Ovary (tissue), 9 donors: ENCODE data around the gene TSHZ3. TPM values are rescaled to one million over a fixed set of nuclear protein-coding genes. Genes with fewer than 3 reads are reported as not detected.

Source experiments
- DNase-seq, 5 donors: peaks; one replicate each; pipeline ENCODE4 v3.0.0-alpha.2; 2019 to 2020
- H3K27ac ChIP-seq, 2 donors: fragments of 200-600 bp; one replicate each; pipeline versions ENCODE4 v1.5.1 to v1.8.0; 2019 to 2022
- H3K27me3 ChIP-seq: fragments of 200-600 bp; one replicate; pipeline ENCODE4 v1.8.0; 2022
- H3K36me3 ChIP-seq: fragments of 200-600 bp; sonication (generic); one replicate; pipeline ENCODE4 v1.5.1; 2019
- H3K4me1 ChIP-seq: one replicate; pipeline ENCODE4 v1.8.1; 2013; ENCODE audit warnings: mild to moderate bottlenecking, moderate library complexity; ENCODE audit not compliant: insufficient read depth
- H3K4me3 ChIP-seq: fragments of 200-600 bp; sonication (generic); one replicate; pipeline ENCODE4 v1.5.1; 2017
- H3K9me3 ChIP-seq, 2 donors: fragments of 200-600 bp in 1 of 2; sonication (generic) in 1 of 2; one replicate each; pipeline versions ENCODE4 v1.5.1 to v1.8.1; 2013 to 2019; ENCODE audit warnings: mild to moderate bottlenecking in 1 of 2, moderate library complexity in 1 of 2
- CTCF ChIP-seq, 3 donors: fragments of 450-650 bp in 2 of 3; fragments of 200-600 bp in 1 of 3; IDR thresholded peaks; one replicate each; pipeline versions ENCODE4 v1.5.1 to v1.8.0; 2016 to 2022; ENCODE audit warnings: antibody characterized with exemption in 3 of 3, mild to moderate bottlenecking in 1 of 3
- EP300 ChIP-seq: sonication (generic); formaldehyde crosslinking; IDR thresholded peaks from one replicate; pipeline ENCODE4 v1.6.1; 2017; ENCODE audit warnings: antibody characterized with exemption
- POLR2A ChIP-seq: fragments of 450-650 bp; IDR thresholded peaks from one replicate; pipeline ENCODE4 v1.6.1; 2017; ENCODE audit warnings: antibody characterized with exemption, mild to moderate bottlenecking, moderate library complexity
- WGBS, 3 donors: extraction: QIAGEN DNeasy Blood & Tissue Kit in 1 of 3; methylation state at CpG; one replicate each; pipeline versions ENCODE4 v1.1.5 to v1.1.7; 2013 to 2017; 5-methylcytosine and 5-hydroxymethylcytosine counted together
- intact Hi-C, 4 donors: fragments of 100-400 bp; cut with DNase I; formaldehyde crosslinking; loops; one replicate each; pipeline versions ENCODE4 v1.11.0 to v1.15.1; 2022 to 2023
- polyA plus RNA-seq, 2 donors: library from polyadenylated mRNA; stranded (reverse); fragments of 200-250 nt in 1 of 2; fragments of 350-450 nt in 1 of 2; fragmentation: Illumina TruSeq in 1 of 2; extraction: RNeasy Lipid Tissue Mini Kit (QIAGEN cat#74804) in 1 of 2; gene quantifications; one replicate each; pipeline ENCODE4 v1.2.3, GENCODE V29; 2013 to 2014
- total RNA-seq, 7 donors: library from RNA; depleted of rRNA in 2 of 7; stranded (reverse); fragments of >200 nt in 2 of 7; fragmentation: NEBNext Ultra II Directional in 3 of 7; extraction: Animal tissue kit (Norgen Biotek cat#: 25700) in 3 of 7; gene quantifications; one replicate each; pipeline versions ENCODE4 v1.1.0 to v1.2.4, GENCODE V29; 2016 to 2023
- donor health status: DM: no; HTN: no; CAD: no; lungs with moderate emphysema.
- donor health status: DM: no; HTN: no; CAD: no.
- donor health status: Bipolar disorder and iron deficiency.
- donor health status: DM: yes; HTN: yes; CAD: no.
- donor health status: DM: no; HTN: no; CAD: no.
- donor health status: DM: yes; HTN: yes; CAD: no.

The TSHZ3 gene
- total and polyA plus RNA-seq, 9 donors, result 23.3 to 107 (median 50.3) TPM

GRCh38 chr19:31306006-31306753 lies 43.1 kb downstream of the TSHZ3 start:
- TF ChIP-seq EP300 (no peak), CTCF (IDR thresholded peaks at IDR 0.05) (no peak), POLR2A (no peak)
- DNase-seq, result no peak
- Histone ChIP-seq H3K27ac (no peak overlapping the region), H3K9me3 (no peaks in the 10 kb centered on the region), H3K36me3 (no peaks in the 10 kb centered on the region), H3K4me1 (peaks cover 3% of the 10 kb centered on the region), H3K27me3 (no peaks in the 10 kb centered on the region), H3K4me3 (no peak overlapping the region)
- WGBS, 3 donors, result 89 to 92% (median 91%) methylated on average over 28 of the region's 28 CpGs
- intact Hi-C loops, result no loop called here

- WGBS, 3 donors, result 62 to 76% (median 70%) methylated on average over 8 of the region's 8 CpGs
- TF ChIP-seq EP300 (no peak), CTCF (IDR thresholded peaks at IDR 0.05) (no peak), POLR2A (no peak)
- Histone ChIP-seq H3K36me3 (no peaks in the 10 kb centered on the region), H3K4me1 (peaks cover 5% of the 10 kb centered on the region), H3K27ac (no peak overlapping the region), H3K4me3 (no peak overlapping the region), H3K9me3 (no peaks in the 10 kb centered on the region), H3K27me3 (no peaks in the 10 kb centered on the region)
- intact Hi-C loops, result no loop called here
- DNase-seq, result no peak
These were observed 44.4 kb downstream of the TSHZ3 start for GRCh38 chr19:31304831-31305312.

GRCh38 chr19:31303262-31303815 lies 45.9 kb downstream of the TSHZ3 start:
- Histone ChIP-seq H3K36me3 (no peaks in the 10 kb centered on the region), H3K27me3 (no peaks in the 10 kb centered on the region), H3K9me3 (no peaks in the 10 kb centered on the region), H3K4me1 (peaks cover 5% of the 10 kb centered on the region), H3K4me3 (no peak overlapping the region), H3K27ac (no peak overlapping the region)
- intact Hi-C loops, result no loop called here
- DNase-seq, result no peak
- no peak for TF ChIP-seq POLR2A
- no peak for TF ChIP-seq EP300
- no peak for TF ChIP-seq CTCF (IDR thresholded peaks at IDR 0.05)
- 94 to 98% (median 96%) methylated on average over 16 of the region's 16 CpGs for WGBS, 3 donors

- DNase-seq, result no peak
- WGBS, 3 donors, result 84 to 90% (median 87%) methylated on average over 15 of the region's 15 CpGs
- no peaks in the 10 kb centered on the region for H3K36me3 ChIP-seq
- H3K27ac ChIP-seq, result no peak overlapping the region
- intact Hi-C loops, result no loop called here
- no peaks in the 10 kb centered on the region for H3K9me3 ChIP-seq
- TF ChIP-seq EP300 (no peak), CTCF (IDR thresholded peaks at IDR 0.05) (no peak), POLR2A (no peak)
- H3K27me3 ChIP-seq, result no peaks in the 10 kb centered on the region
- peaks cover 5% of the 10 kb centered on the region for H3K4me1 ChIP-seq
- H3K4me3 ChIP-seq, result no peak overlapping the region
These were observed 47.8 kb downstream of the TSHZ3 start for GRCh38 chr19:31301306-31301980.
